22Rv1 (cell line): ENCODE results near the gene PARP1.

Experiments used
- CTCF ChIP-seq: fragments of 450-650 bp; IDR thresholded peaks from 2 replicates; pipeline ENCODE4 v1.5.1; 2017; ENCODE audit warnings: mild to moderate bottlenecking
- ZFX ChIP-seq: fragments of 450-650 bp; IDR thresholded peaks from 2 replicates; pipeline ENCODE4 v1.6.1; 2017; ENCODE audit warnings: antibody characterized with exemption, borderline replicate concordance

- TF ChIP-seq CTCF (no peak), ZFX (no peak)
These were observed 26.5 kb downstream of the PARP1 start for GRCh38 chr1:226381226-226381998.
